ENCODE data around the gene CDH4.

DNA sequence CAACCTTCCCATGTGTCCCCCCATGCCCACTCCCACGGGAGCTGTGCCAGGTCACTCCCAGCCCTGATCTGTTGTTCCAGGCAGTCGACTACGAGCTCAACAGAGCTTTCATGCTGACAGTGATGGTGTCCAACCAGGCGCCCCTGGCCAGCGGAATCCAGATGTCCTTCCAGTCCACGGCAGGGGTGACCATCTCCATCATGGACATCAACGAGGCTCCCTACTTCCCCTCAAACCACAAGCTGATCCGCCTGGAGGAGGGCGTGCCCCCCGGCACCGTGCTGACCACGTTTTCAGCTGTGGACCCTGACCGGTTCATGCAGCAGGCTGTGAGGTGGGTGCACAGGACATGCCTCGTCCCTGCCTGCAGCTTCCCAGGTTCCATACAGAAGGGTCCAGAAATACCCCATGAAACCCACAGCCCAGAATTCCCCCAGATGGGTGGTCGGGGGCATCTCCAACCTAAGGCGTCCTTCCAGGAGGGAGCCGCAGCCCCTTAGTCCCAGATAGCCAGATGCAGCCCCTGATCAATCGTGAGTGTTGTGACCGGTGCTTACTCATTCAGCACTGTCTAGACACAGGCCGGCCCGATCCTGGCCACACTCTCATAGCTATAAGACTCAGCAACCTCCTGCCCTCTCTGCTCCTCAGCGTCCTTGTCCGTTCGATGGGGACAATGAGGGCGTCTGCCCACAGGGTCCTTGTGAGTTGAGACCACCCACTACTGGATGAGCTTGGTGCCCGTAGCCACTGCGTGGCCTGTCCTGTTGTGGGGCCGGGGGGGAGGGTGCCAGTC, 671.5 kb downstream of the CDH4 start:
- TF ChIP-seq, protein P1, sequence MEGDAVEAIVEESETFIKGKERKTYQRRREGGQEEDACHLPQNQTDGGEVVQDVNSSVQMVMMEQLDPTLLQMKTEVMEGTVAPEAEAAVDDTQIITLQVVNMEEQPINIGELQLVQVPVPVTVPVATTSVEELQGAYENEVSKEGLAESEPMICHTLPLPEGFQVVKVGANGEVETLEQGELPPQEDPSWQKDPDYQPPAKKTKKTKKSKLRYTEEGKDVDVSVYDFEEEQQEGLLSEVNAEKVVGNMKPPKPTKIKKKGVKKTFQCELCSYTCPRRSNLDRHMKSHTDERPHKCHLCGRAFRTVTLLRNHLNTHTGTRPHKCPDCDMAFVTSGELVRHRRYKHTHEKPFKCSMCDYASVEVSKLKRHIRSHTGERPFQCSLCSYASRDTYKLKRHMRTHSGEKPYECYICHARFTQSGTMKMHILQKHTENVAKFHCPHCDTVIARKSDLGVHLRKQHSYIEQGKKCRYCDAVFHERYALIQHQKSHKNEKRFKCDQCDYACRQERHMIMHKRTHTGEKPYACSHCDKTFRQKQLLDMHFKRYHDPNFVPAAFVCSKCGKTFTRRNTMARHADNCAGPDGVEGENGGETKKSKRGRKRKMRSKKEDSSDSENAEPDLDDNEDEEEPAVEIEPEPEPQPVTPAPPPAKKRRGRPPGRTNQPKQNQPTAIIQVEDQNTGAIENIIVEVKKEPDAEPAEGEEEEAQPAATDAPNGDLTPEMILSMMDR (IDR thresholded peaks at IDR 0.05 in 2 of 3, conservative IDR thresholded peaks at IDR 0.05 in 1 of 3; ENCODE audit: insufficient read depth in 2 of 3, low read depth in 1 of 3, low read length in 3 of 3) = no peak
- TF ChIP-seq EZH2 (IDR thresholded peaks at IDR 0.05; ENCODE audit: borderline replicate concordance, low read depth, low read length) = no peak
- TF ChIP-seq SMAD1 (IDR thresholded peaks at IDR 0.05; ENCODE audit: low read depth, low read length, partially characterized antibody) = no peak
- TF ChIP-seq ARID2 (IDR thresholded peaks at IDR 0.05) = no peak
- TF ChIP-seq RBM34 (IDR thresholded peaks at IDR 0.05; ENCODE audit: borderline replicate concordance, insufficient read depth, low read length) = no peak
- no peak for TF ChIP-seq MEF2A (IDR thresholded peaks at IDR 0.05; ENCODE audit: control insufficient read depth, low read depth, low read length)
- no peak for TF ChIP-seq ZNF668 (CRISPR knock-in tag; IDR thresholded peaks at IDR 0.05)
- no peak for TF ChIP-seq BRD9 (IDR thresholded peaks at IDR 0.05; ENCODE audit: low read depth, partially characterized antibody)
- no peak for TF ChIP-seq NRF1 (conservative IDR thresholded peaks at IDR 0.05 in 1 of 2, IDR thresholded peaks at IDR 0.05 in 1 of 2)
- no peak for TF ChIP-seq STAG1 (CRISPR knock-in tag; IDR thresholded peaks at IDR 0.05; ENCODE audit: borderline replicate concordance)
- TF ChIP-seq ELF2 (CRISPR knock-in tag; IDR thresholded peaks at IDR 0.05) = no peak
- TF ChIP-seq, protein P2, sequence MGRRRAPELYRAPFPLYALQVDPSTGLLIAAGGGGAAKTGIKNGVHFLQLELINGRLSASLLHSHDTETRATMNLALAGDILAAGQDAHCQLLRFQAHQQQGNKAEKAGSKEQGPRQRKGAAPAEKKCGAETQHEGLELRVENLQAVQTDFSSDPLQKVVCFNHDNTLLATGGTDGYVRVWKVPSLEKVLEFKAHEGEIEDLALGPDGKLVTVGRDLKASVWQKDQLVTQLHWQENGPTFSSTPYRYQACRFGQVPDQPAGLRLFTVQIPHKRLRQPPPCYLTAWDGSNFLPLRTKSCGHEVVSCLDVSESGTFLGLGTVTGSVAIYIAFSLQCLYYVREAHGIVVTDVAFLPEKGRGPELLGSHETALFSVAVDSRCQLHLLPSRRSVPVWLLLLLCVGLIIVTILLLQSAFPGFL (CRISPR knock-in tag; IDR thresholded peaks at IDR 0.05) = no peak
- no peak for TF ChIP-seq ARNT (IDR thresholded peaks at IDR 0.05)
- TF ChIP-seq, protein P3, sequence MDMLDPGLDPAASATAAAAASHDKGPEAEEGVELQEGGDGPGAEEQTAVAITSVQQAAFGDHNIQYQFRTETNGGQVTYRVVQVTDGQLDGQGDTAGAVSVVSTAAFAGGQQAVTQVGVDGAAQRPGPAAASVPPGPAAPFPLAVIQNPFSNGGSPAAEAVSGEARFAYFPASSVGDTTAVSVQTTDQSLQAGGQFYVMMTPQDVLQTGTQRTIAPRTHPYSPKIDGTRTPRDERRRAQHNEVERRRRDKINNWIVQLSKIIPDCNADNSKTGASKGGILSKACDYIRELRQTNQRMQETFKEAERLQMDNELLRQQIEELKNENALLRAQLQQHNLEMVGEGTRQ (CRISPR knock-in tag; IDR thresholded peaks at IDR 0.05) = no peak
